PC-9 (cell line): Measurements from ENCODE around the gene ZNF80.

Experiments
- EZH2 ChIP-seq: fragments of 200-600 bp; sonication (generic); IDR thresholded peaks from 2 replicates; pipeline ENCODE4 v1.8.0; 2017; ENCODE audit warnings: antibody characterized with exemption, low read depth
- TF ChIP-seq, protein P1 (sequence below): fragments of 200-600 bp; sonication (generic); conservative IDR thresholded peaks from 2 replicates; pipeline ENCODE4 v1.6.1; 2017; ENCODE audit warnings: mixed run types, antibody characterized with exemption, mild to moderate bottlenecking, moderate library complexity

DNA sequence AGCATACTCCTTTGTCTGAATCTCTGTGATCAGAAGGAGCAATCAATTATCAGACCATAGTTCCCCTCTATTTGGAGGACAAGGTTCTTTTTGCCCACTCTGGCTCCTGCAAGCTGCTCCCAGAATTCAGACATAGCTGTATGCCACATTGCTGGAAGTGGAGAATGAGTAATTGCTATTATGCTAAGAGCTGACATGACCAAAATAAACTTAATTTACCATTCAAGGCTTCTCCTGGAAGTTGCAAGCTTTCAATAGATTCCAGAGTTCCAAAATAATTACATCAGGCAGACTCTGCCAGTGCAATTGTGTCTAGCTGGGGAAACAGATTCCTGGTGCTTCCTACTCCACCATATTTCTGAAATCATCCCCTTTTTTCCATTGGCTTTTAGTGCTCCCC lies 50.9 kb downstream of the ZNF80 start:
- TF ChIP-seq, protein P1, sequence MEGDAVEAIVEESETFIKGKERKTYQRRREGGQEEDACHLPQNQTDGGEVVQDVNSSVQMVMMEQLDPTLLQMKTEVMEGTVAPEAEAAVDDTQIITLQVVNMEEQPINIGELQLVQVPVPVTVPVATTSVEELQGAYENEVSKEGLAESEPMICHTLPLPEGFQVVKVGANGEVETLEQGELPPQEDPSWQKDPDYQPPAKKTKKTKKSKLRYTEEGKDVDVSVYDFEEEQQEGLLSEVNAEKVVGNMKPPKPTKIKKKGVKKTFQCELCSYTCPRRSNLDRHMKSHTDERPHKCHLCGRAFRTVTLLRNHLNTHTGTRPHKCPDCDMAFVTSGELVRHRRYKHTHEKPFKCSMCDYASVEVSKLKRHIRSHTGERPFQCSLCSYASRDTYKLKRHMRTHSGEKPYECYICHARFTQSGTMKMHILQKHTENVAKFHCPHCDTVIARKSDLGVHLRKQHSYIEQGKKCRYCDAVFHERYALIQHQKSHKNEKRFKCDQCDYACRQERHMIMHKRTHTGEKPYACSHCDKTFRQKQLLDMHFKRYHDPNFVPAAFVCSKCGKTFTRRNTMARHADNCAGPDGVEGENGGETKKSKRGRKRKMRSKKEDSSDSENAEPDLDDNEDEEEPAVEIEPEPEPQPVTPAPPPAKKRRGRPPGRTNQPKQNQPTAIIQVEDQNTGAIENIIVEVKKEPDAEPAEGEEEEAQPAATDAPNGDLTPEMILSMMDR = no peak
- no peak for TF ChIP-seq EZH2
